ENCODE measurements around the gene NSUN4.
"Not testable (repeated sequence)": the region's sequence is repeated elsewhere in the genome, so short reads cannot be mapped to it uniquely, and the experiment has no call there.

DNA sequence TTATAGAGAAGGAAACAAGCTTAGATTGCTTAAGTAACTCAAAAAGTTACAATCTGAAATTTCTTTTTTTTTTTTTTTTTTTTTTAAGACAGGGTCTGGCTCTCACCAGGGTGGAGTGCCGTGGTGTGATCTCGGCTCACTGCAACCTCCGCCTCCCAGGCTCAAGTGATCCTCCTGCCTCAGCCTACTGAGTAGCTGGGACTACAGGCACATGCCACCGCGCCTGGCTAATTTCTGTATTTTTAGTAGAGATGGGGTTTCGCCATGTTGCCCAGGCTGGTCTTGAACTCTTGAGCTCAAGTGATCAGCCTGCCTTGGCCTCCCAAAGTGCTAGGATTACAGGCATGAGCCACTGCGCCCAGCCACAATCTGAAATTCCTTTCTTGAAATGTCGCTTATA lies 27.1 kb downstream of the NSUN4 start:
- TF ChIP-seq, protein P1, sequence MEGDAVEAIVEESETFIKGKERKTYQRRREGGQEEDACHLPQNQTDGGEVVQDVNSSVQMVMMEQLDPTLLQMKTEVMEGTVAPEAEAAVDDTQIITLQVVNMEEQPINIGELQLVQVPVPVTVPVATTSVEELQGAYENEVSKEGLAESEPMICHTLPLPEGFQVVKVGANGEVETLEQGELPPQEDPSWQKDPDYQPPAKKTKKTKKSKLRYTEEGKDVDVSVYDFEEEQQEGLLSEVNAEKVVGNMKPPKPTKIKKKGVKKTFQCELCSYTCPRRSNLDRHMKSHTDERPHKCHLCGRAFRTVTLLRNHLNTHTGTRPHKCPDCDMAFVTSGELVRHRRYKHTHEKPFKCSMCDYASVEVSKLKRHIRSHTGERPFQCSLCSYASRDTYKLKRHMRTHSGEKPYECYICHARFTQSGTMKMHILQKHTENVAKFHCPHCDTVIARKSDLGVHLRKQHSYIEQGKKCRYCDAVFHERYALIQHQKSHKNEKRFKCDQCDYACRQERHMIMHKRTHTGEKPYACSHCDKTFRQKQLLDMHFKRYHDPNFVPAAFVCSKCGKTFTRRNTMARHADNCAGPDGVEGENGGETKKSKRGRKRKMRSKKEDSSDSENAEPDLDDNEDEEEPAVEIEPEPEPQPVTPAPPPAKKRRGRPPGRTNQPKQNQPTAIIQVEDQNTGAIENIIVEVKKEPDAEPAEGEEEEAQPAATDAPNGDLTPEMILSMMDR (IDR thresholded peaks at IDR 0.05): not testable (repeated sequence)
- not testable (repeated sequence) for TF ChIP-seq POLR2A (IDR thresholded peaks at IDR 0.05)

Data from gastroesophageal sphincter (tissue), 3 donors.